ENCODE results near the gene PACS2. TPM values are rescaled to one million over a fixed set of nuclear protein-coding genes. Genes with fewer than 3 reads are reported as not detected.

Gene PACS2
- total and polyA plus RNA-seq, 2 of the 8 experiments (the other 6 are each of a cell fraction or from before 2014, with no cell fraction given), result 38.0 to 62.8 TPM

GRCh38 chr14:105358943-105359342 is 44.4 kb downstream of the PACS2 start (continued):
- TF ChIP-seq CHD7 (IDR thresholded peaks at IDR 0.05; ENCODE audit: insufficient replicate concordance, low read length), result no peak
- no peak for TF ChIP-seq KDM5A (IDR thresholded peaks at IDR 0.05; ENCODE audit: low read length)
- TF ChIP-seq CHD2 (IDR thresholded peaks at IDR 0.05; ENCODE audit: low read length), result no peak
- no peak for TF ChIP-seq MAX (IDR thresholded peaks at IDR 0.05)
- TF ChIP-seq TCF12 (IDR thresholded peaks at IDR 0.05; ENCODE audit: low read depth, low read length), result no peak
- TF ChIP-seq CBX5 (IDR thresholded peaks at IDR 0.05; ENCODE audit: low read depth, low read length), result no peak
- no peak for TF ChIP-seq TEAD4 (IDR thresholded peaks at IDR 0.05; ENCODE audit: low read depth, low read length)
- TF ChIP-seq SAP30 (IDR thresholded peaks at IDR 0.05; ENCODE audit: insufficient read depth, insufficient replicate concordance, low read length), result no peak
- TF ChIP-seq SP4 (IDR thresholded peaks at IDR 0.05; ENCODE audit: low read length), result no peak

All from H1 (cell line).